OCI-LY7 (cell line): Measurements from ENCODE around the gene GOLIM4. TPM values are rescaled to one million over a fixed set of nuclear protein-coding genes. Genes with fewer than 3 reads are reported as not detected.
"Not testable (repeated sequence)": the region's sequence is repeated elsewhere in the genome, so short reads cannot be mapped to it uniquely, and the experiment has no call there.

Experiments used
- BruUV-seq: library from RNA; stranded (reverse); fragments of 400-500 nt; replicated peaks from 2 replicates; lab custom pipeline; 2021; lab: Mats Ljungman, UMichigan
- CTCF ChIA-PET: fragments of 300-600 bp; sonication (Branson Sonifier 250); formaldehyde crosslinking; loops from one replicate; lab custom pipeline; 2022; ENCODE audit warnings: antibody characterized with exemption; ENCODE audit not compliant: unreplicated experiment; lab: Charles Lee
- POLR2A ChIA-PET: fragments of 300-600 bp; sonication (Branson Sonifier 250); formaldehyde crosslinking; loops from one replicate; lab custom pipeline; 2022; ENCODE audit warnings: antibody characterized with exemption; lab: Charles Lee
- DNase-seq: peaks from one replicate; pipeline ENCODE4 v3.0.0-alpha.2; 2015; ENCODE audit warnings: low spot score
- H2AFZ ChIP-seq: fragments of 200-600 bp; sonication (generic), shearing (Covaris generic); 2 replicates; pipeline ENCODE4 v1.6.1; 2014; ENCODE audit warnings: mild to moderate bottlenecking, antibody characterized with exemption, low read length, moderate library complexity
- H3K27ac ChIP-seq: fragments of 200-600 bp; sonication (generic); 2 replicates; pipeline ENCODE4 v1.5.1; 2014; ENCODE audit warnings: mixed run types, low read depth, mild to moderate bottlenecking, moderate library complexity, low read length, inconsistent platforms; ENCODE audit not compliant: poor library complexity, severe bottlenecking
- H3K36me3 ChIP-seq: fragments of 200-600 bp; sonication (generic); 2 replicates; pipeline ENCODE4 v1.6.1; 2014; ENCODE audit warnings: mild to moderate bottlenecking, antibody characterized with exemption, low read length, moderate library complexity, mixed read lengths; ENCODE audit not compliant: insufficient read depth
- H3K4me1 ChIP-seq: fragments of 200-600 bp; sonication (generic); 2 replicates; pipeline ENCODE4 v1.5.1; 2014; ENCODE audit warnings: mild to moderate bottlenecking, low read length; ENCODE audit not compliant: insufficient read depth, poor library complexity, severe bottlenecking
- H3K4me2 ChIP-seq: fragments of 200-600 bp; sonication (generic); 2 replicates; pipeline ENCODE4 v1.6.1; 2014; ENCODE audit warnings: mild to moderate bottlenecking, low read length
- H3K4me3 ChIP-seq: fragments of 200-600 bp; sonication (generic); 2 replicates; pipeline ENCODE4 v1.5.1; 2014; ENCODE audit warnings: mild to moderate bottlenecking, low read depth, low read length; ENCODE audit not compliant: poor library complexity, severe bottlenecking
- H3K79me2 ChIP-seq: fragments of 200-600 bp; sonication (generic); 2 replicates; pipeline ENCODE4 v1.6.1; 2016; ENCODE audit warnings: low read depth, mild to moderate bottlenecking, low read length, moderate library complexity, mixed read lengths; ENCODE audit not compliant: insufficient read depth
- H3K9me2 ChIP-seq: fragments of 200-600 bp; sonication (generic); 2 replicates; pipeline ENCODE4 v1.6.1; 2016; ENCODE audit warnings: mild to moderate bottlenecking, low read length, mixed read lengths; ENCODE audit not compliant: insufficient read depth
- H3K9me3 ChIP-seq: fragments of 200-600 bp; sonication (generic); 2 replicates; pipeline ENCODE4 v1.6.1; 2014; ENCODE audit warnings: mild to moderate bottlenecking, mixed run types, low read length, mixed read lengths
- H4K20me1 ChIP-seq: fragments of 200-600 bp; sonication (generic); 2 replicates; pipeline ENCODE4 v1.6.1; 2014; ENCODE audit warnings: mild to moderate bottlenecking, antibody characterized with exemption, low read length, moderate library complexity, mixed read lengths; ENCODE audit not compliant: insufficient read depth
- CTCF ChIP-seq: fragments of 200-600 bp; sonication (generic); conservative IDR thresholded peaks from 2 replicates; pipeline ENCODE4 v1.5.1; 2014; ENCODE audit warnings: mild to moderate bottlenecking, antibody characterized with exemption, low read length, moderate library complexity, mixed read lengths
- EZH2phosphoT487 ChIP-seq: fragments of 200-600 bp; sonication (generic); IDR thresholded peaks from 2 replicates; pipeline ENCODE4 v1.6.1; 2018; ENCODE audit warnings: low read depth, borderline replicate concordance, mild to moderate bottlenecking, mixed run types, antibody characterized with exemption, low read length, moderate library complexity, mixed read lengths
- intact Hi-C: fragments of 100-400 bp; cut with micrococcal nuclease; formaldehyde crosslinking; loops from one replicate; pipeline ENCODE4 v1.10.0; 2022; ENCODE audit not compliant: unreplicated experiment
- total RNA-seq, 2 experiments: library from RNA; depleted of rRNA in 1 of 2; stranded (reverse); fragments of >200 nt in 1 of 2; shearing (Covaris generic) in 1 of 2; gene quantifications; 2 replicates each; pipeline ENCODE4 v1.2.3, GENCODE V29; 2014 to 2022

GOLIM4 gene
- total RNA-seq, 2 experiments from 2014 or later = 31.2 to 42.8 TPM

- no peak for TF ChIP-seq CTCF
- TF ChIP-seq EZH2phosphoT487 = no peak
- DNase-seq = no peak
- Histone ChIP-seq H3K27ac (no peak overlapping the region), H3K9me2 (no peaks in the 10 kb centered on the region), H3K36me3 (peaks cover 36% of the 10 kb centered on the region), H2AFZ (no peak overlapping the region), H4K20me1 (no peaks in the 10 kb centered on the region), H3K4me2 (no peak overlapping the region), H3K79me2 (peaks cover 49% of the 10 kb centered on the region), H3K9me3 (peaks cover 18% of the 10 kb centered on the region; the same call in 1 of the 2 replicates), H3K4me3 (no peak overlapping the region), H3K4me1 (no peaks in the 10 kb centered on the region)
- intact Hi-C loops = no loop called here
- CTCF ChIA-PET = no interaction called here
- BruUV-seq = no TSS peak
- POLR2A ChIA-PET = interaction anchor here (1.4 kb wide), 1 partner anchor 36 kb away, joined by 7 read pairs; no protein-coding TSS in a partner anchor
Measured at GRCh38 chr3:168058481-168058880, 37.2 kb downstream of the GOLIM4 start.

GRCh38 chr3:168056398-168057230 lies 39.1 kb downstream of the GOLIM4 start:
- CTCF ChIA-PET = not testable (repeated sequence)
- peaks cover 66% of the 10 kb centered on the region for H3K79me2 ChIP-seq

DNA sequence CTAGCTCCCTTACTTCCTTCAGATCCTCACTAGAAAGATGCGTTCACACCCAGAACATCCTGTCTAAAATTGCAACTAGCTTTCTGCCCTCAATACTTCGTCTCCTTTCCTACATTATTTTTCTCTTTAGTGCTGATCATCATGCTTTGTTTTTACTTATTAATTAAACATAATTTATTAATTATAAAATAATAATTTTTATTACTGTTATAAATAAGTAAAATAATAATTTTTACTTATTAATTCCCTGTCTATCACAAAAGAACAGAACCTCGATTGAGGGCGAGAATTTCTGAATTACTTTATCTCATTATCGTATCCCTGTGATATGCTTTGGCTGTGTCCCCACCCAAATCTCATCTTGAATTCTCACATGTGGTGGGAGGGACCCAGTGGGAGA lies 41.3 kb downstream of the GOLIM4 start:
- Histone ChIP-seq H3K4me2 (no peak overlapping the region), H2AFZ (no peak overlapping the region), H3K9me3 (peaks cover 18% of the 10 kb centered on the region; the same call in 1 of the 2 replicates), H3K36me3 (peaks cover 36% of the 10 kb centered on the region), H4K20me1 (0 out of 2 replicates have a peak, but pooled peaks cover 7% of the 10 kb centered on the region), H3K4me3 (no peak overlapping the region), H3K4me1 (peaks cover 10% of the 10 kb centered on the region), H3K9me2 (no peaks in the 10 kb centered on the region), H3K27ac (no peak overlapping the region), H3K79me2 (peaks cover 53% of the 10 kb centered on the region)
- TF ChIP-seq EZH2phosphoT487 (no peak), CTCF (no peak)
- intact Hi-C loops = no loop called here
- no peak for DNase-seq
- BruUV-seq = no TSS peak
- CTCF ChIA-PET = no interaction called here
- POLR2A ChIA-PET = interaction anchor here (1.3 kb wide), 1 partner anchor 37 kb away, joined by 3 read pairs; no protein-coding TSS in a partner anchor

More at GRCh38 chr3:168056398-168057230, 39.1 kb downstream of the GOLIM4 start:
- H3K4me3 ChIP-seq, DNase-seq, H2AFZ ChIP-seq, H3K4me2 ChIP-seq, H4K20me1 ChIP-seq, BruUV-seq, intact Hi-C loops, H3K9me2 ChIP-seq, H3K4me1 ChIP-seq, H3K27ac ChIP-seq: not testable (repeated sequence)
- POLR2A ChIA-PET = interaction anchor here (0.6 kb wide), 2 partner anchors 103 to 436 kb away, joined by 3 read pairs; no protein-coding TSS in a partner anchor
- Histone ChIP-seq H3K9me3 (peaks cover 18% of the 10 kb centered on the region; the same call in 1 of the 2 replicates), H3K36me3 (peaks cover 36% of the 10 kb centered on the region)
